ENCODE results near the gene SORD.

- TF ChIP-seq ZBTB33 (IDR thresholded peaks at IDR 0.05; ENCODE audit: extremely low read depth, insufficient replicate concordance, low read length) (no peak), EGR1 (IDR thresholded peaks at IDR 0.05; ENCODE audit: low read depth) (no peak), CTCF (IDR thresholded peaks at IDR 0.05 in 2 of 3, conservative IDR thresholded peaks at IDR 0.05 in 1 of 3; ENCODE audit: borderline replicate concordance in 1 of 3, insufficient read depth in 1 of 3, low read depth in 2 of 3, low read length in 2 of 3) (no peak), SP1 (IDR thresholded peaks at IDR 0.05; ENCODE audit: low read depth) (no peak), POLR2A (IDR thresholded peaks at IDR 0.05; ENCODE audit: borderline replicate concordance, extremely low read depth, insufficient read depth, insufficient read length) (no peak), SIN3A (IDR thresholded peaks at IDR 0.05; ENCODE audit: low read depth) (no peak), EZH2phosphoT487 (IDR thresholded peaks at IDR 0.05; ENCODE audit: borderline replicate concordance) (no peak), EZH2 (IDR thresholded peaks at IDR 0.05) (no peak)
These were observed 68.2 kb downstream of the SORD start for GRCh38 chr15:45091161-45091560.

Measured in HCT116 (cell line).